Activated CD8-positive, alpha-beta memory T cell treated with anti-CD3 and anti-CD28 coated beads, Interleukin-2, amount 50 U/mL, for 4 hours (primary cell): Measurements from ENCODE around the gene RPTOR.
"Not testable (repeated sequence)": the region's sequence is repeated elsewhere in the genome, so short reads cannot be mapped to it uniquely, and the experiment has no call there.

Experiments
- DNase-seq: peaks from one replicate; pipeline ENCODE4 v3.0.0-alpha.2; 2020

RPTOR gene

GRCh38 chr17:80673152-80673920 lies 128.7 kb downstream of the RPTOR start:
- DNase-seq, result no peak

- DNase-seq, result no peak
Observed at GRCh38 chr17:80675438-80676095, 130.9 kb downstream of the RPTOR start.

- DNase-seq, result no peak
Observed at GRCh38 chr17:80676096-80676466, 131.4 kb downstream of the RPTOR start.

GRCh38 chr17:80676564-80676963 lies 131.9 kb downstream of the RPTOR start:
- no peak for DNase-seq

- no peak for DNase-seq
Observed at GRCh38 chr17:80677214-80677756, 132.6 kb downstream of the RPTOR start.

GRCh38 chr17:80679816-80680215 lies 135.2 kb downstream of the RPTOR start:
- DNase-seq, result no peak

GRCh38 chr17:80681215-80681614 lies 136.6 kb downstream of the RPTOR start:
- no peak for DNase-seq

- no peak for DNase-seq
Observed at GRCh38 chr17:80682372-80682771, 137.7 kb downstream of the RPTOR start.

GRCh38 chr17:80683625-80684104 lies 139.0 kb downstream of the RPTOR start:
- no peak for DNase-seq

- no peak for DNase-seq
Observed at GRCh38 chr17:80687839-80688238, 143.2 kb downstream of the RPTOR start.

- no peak for DNase-seq
Observed at GRCh38 chr17:80689129-80689619, 144.5 kb downstream of the RPTOR start.

- DNase-seq, result no peak
Observed at GRCh38 chr17:80691784-80692183, 147.1 kb downstream of the RPTOR start.

GRCh38 chr17:80692931-80693467 lies 148.4 kb downstream of the RPTOR start:
- no peak for DNase-seq

- DNase-seq, result no peak
Observed at GRCh38 chr17:80693511-80693910, 148.9 kb downstream of the RPTOR start.

- no peak for DNase-seq
Observed at GRCh38 chr17:80694085-80694991, 149.7 kb downstream of the RPTOR start.

GRCh38 chr17:80694992-80695912 lies 150.6 kb downstream of the RPTOR start:
- DNase-seq, result no peak

GRCh38 chr17:80695979-80696378 lies 151.3 kb downstream of the RPTOR start:
- no peak for DNase-seq

GRCh38 chr17:80696456-80696855 lies 151.8 kb downstream of the RPTOR start:
- DNase-seq, result no peak

- DNase-seq, result no peak
Observed at GRCh38 chr17:80696964-80697363, 152.3 kb downstream of the RPTOR start.

- no peak for DNase-seq
Observed at GRCh38 chr17:80698297-80698696, 153.7 kb downstream of the RPTOR start.

GRCh38 chr17:80699205-80699604 lies 154.6 kb downstream of the RPTOR start:
- not testable (repeated sequence) for DNase-seq
